ENCODE measurements around the gene MTERF1. TPM values are rescaled to one million over a fixed set of nuclear protein-coding genes. Genes with fewer than 3 reads are reported as not detected.

The MTERF1 gene, protein sequence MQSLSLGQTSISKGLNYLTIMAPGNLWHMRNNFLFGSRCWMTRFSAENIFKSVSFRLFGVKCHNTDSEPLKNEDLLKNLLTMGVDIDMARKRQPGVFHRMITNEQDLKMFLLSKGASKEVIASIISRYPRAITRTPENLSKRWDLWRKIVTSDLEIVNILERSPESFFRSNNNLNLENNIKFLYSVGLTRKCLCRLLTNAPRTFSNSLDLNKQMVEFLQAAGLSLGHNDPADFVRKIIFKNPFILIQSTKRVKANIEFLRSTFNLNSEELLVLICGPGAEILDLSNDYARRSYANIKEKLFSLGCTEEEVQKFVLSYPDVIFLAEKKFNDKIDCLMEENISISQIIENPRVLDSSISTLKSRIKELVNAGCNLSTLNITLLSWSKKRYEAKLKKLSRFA
- 10 to 100 TPM; 16.2 to 16.8 TPM for total RNA-seq

GRCh38 chr7:91880413-91881241, at the start of gene MTERF1:
Gene MTERF1, minus strand, starts transcription at chr7:91880702. Its CDS starts 619 bp downstream, at chr7:91880083.
- Mint-ChIP-seq H3K9me3 (ENCODE audit: insufficient read depth) (no peaks in the 10 kb centered on the region), H3K36me3 (ENCODE audit: low read depth) (peaks cover 26% of the 10 kb centered on the region), H3K27me3 (ENCODE audit: low read depth) (no peaks in the 10 kb centered on the region), H3K27ac (peak within 1 kb of the TSS; percentile 89), H3K4me1 (ENCODE audit: low read depth) (peaks cover 31% of the 10 kb centered on the region), H3K4me3 (peak within 1 kb of the TSS; percentile 83)
- peak; percentile 95 for DNase-seq
- ChIA-PET POLR2A (interaction anchor here (0.6 to 2.5 kb wide), 12 partner anchors 9 to 567 kb away, joined by 3 to 15 read pairs (median 3); partner anchors contain the start of genes AKAP9 and GATAD1), CTCF (interaction anchor here (0.6 to 2.7 kb wide), 37 partner anchors 8 to 801 kb away, joined by 3 to 39 read pairs (median 4); partner anchors contain the start of genes AKAP9, ANKIB1, CYP51A1 and GATAD1)
- ATAC-seq, result peak; percentile 98

GRCh38 chr7:91929463-91929862, 49.0 kb upstream of the MTERF1 start:
- H3K27me3 Mint-ChIP-seq (ENCODE audit: low read depth), result peaks cover 10% of the 10 kb centered on the region
- ATAC-seq (peak; percentile 53), DNase-seq (no peak)
- no peaks in the 10 kb centered on the region for H3K9me3 Mint-ChIP-seq (ENCODE audit: insufficient read depth)
- ChIA-PET POLR2A (no interaction called here), CTCF (no interaction called here)
- no peak overlapping the region for H3K27ac Mint-ChIP-seq
- H3K36me3 Mint-ChIP-seq (ENCODE audit: low read depth), result no peaks in the 10 kb centered on the region
- H3K4me1 Mint-ChIP-seq (ENCODE audit: low read depth), result peaks cover 5% of the 10 kb centered on the region
- no peak overlapping the region for H3K4me3 Mint-ChIP-seq

DNA sequence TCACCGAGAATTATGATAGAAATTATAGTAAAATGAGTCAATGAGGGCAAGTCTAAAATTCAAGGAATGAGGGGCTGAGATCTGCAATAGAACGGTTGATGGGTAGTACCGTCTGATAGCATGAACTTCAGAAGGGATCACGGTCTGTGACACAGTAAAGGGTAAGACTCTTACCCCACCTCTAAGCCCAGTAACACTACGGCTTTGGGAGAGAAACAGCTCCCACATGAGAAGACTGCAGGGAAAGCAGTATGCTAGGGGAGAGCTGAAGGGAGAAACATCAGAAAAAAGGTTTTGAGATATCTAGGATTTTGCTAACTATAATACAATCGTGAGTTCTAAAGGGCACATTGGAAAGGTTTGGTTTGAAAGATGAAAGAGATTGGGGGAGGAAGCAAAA, 47.4 kb upstream of the MTERF1 start:
- POLR2A ChIA-PET, result no interaction called here

GRCh38 chr7:91922857-91923256, 42.4 kb upstream of the MTERF1 start:
- no peaks in the 10 kb centered on the region for H3K4me1 Mint-ChIP-seq (ENCODE audit: low read depth)
- no peaks in the 10 kb centered on the region for H3K9me3 Mint-ChIP-seq (ENCODE audit: insufficient read depth)
- CTCF ChIA-PET, result no interaction called here
- DNase-seq (no peak), ATAC-seq (no peak)
- no peaks in the 10 kb centered on the region for H3K36me3 Mint-ChIP-seq (ENCODE audit: low read depth)
- H3K27ac Mint-ChIP-seq, result no peak overlapping the region
- peaks cover 13% of the 10 kb centered on the region for H3K27me3 Mint-ChIP-seq (ENCODE audit: low read depth)
- POLR2A ChIA-PET, result no interaction called here
- H3K4me3 Mint-ChIP-seq, result no peak overlapping the region

More for the DNA sequence above, 47.4 kb upstream of the MTERF1 start:
- DNase-seq (no peak), ATAC-seq (no peak)
- CTCF ChIA-PET, result interaction anchor here (1.5 kb wide), 1 partner anchor 12 kb away, joined by 4 read pairs; no protein-coding TSS in a partner anchor
- no peaks in the 10 kb centered on the region for H3K9me3 Mint-ChIP-seq (ENCODE audit: insufficient read depth)
- no peaks in the 10 kb centered on the region for H3K36me3 Mint-ChIP-seq (ENCODE audit: low read depth)
- H3K4me1 Mint-ChIP-seq (ENCODE audit: low read depth), result peaks cover 5% of the 10 kb centered on the region
- no peak overlapping the region for H3K4me3 Mint-ChIP-seq
- peaks cover 10% of the 10 kb centered on the region for H3K27me3 Mint-ChIP-seq (ENCODE audit: low read depth)
- no peak overlapping the region for H3K27ac Mint-ChIP-seq

DNA sequence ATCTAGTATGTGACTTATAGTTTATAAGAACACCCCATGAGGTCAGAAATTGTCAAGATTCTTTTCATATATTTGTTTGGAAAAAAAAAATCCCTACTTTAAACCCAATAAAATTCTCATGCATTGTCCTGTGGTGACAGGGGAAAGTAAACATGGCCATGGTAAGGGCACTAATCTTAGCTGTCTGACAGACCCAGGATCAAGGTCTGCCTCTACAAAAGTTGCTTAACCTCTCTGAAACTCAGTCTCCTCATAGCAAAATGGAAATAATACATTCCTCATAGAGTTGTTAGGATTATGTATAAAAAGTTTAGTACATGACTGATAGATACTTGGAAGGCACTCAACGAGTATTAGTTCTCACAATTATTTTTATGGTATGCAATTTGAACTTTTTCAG, 37.9 kb upstream of the MTERF1 start:
- ChIA-PET CTCF (no interaction called here), POLR2A (interaction anchor here (0.6 kb wide), 1 partner anchor 814 kb away, joined by 3 read pairs; no protein-coding TSS in a partner anchor)
- Mint-ChIP-seq H3K36me3 (ENCODE audit: low read depth) (no peaks in the 10 kb centered on the region), H3K27ac (no peak overlapping the region), H3K9me3 (ENCODE audit: insufficient read depth) (no peaks in the 10 kb centered on the region), H3K4me1 (ENCODE audit: low read depth) (peaks cover 18% of the 10 kb centered on the region), H3K4me3 (no peak overlapping the region), H3K27me3 (ENCODE audit: low read depth) (peaks cover 3% of the 10 kb centered on the region)
- no peak for ATAC-seq
- no peak for DNase-seq

- POLR2A ChIA-PET, result no interaction called here
- Mint-ChIP-seq H3K4me3 (no peak overlapping the region), H3K4me1 (ENCODE audit: low read depth) (peaks cover 18% of the 10 kb centered on the region), H3K27ac (no peak overlapping the region), H3K27me3 (ENCODE audit: low read depth) (peaks cover 3% of the 10 kb centered on the region), H3K9me3 (ENCODE audit: insufficient read depth) (no peaks in the 10 kb centered on the region), H3K36me3 (ENCODE audit: low read depth) (no peaks in the 10 kb centered on the region)
- DNase-seq (no peak), ATAC-seq (no peak)
- CTCF ChIA-PET, result no interaction called here
These were observed 35.5 kb upstream of the MTERF1 start for GRCh38 chr7:91916051-91916440.

- CTCF ChIA-PET, result interaction anchor here (1.0 to 1.1 kb wide), 2 partner anchors 18 to 122 kb away, joined by 3 read pairs; no protein-coding TSS in a partner anchor
- H3K9me3 Mint-ChIP-seq (ENCODE audit: insufficient read depth), result no peaks in the 10 kb centered on the region
- peaks cover 18% of the 10 kb centered on the region for H3K4me1 Mint-ChIP-seq (ENCODE audit: low read depth)
- POLR2A ChIA-PET, result interaction anchor here (1.1 kb wide), 1 partner anchor 25 kb away, joined by 6 read pairs; the partner anchor contains the start of gene AKAP9
- no peak overlapping the region for H3K4me3 Mint-ChIP-seq
- peaks cover 3% of the 10 kb centered on the region for H3K27me3 Mint-ChIP-seq (ENCODE audit: low read depth)
- DNase-seq (no peak), ATAC-seq (no peak)
- H3K36me3 Mint-ChIP-seq (ENCODE audit: low read depth), result no peaks in the 10 kb centered on the region
- no peak overlapping the region for H3K27ac Mint-ChIP-seq
These were observed 35.0 kb upstream of the MTERF1 start for GRCh38 chr7:91915401-91916050.

GRCh38 chr7:91913612-91914011, 33.1 kb upstream of the MTERF1 start:
- POLR2A ChIA-PET, result no interaction called here
- Mint-ChIP-seq H3K36me3 (ENCODE audit: low read depth) (no peaks in the 10 kb centered on the region), H3K27me3 (ENCODE audit: low read depth) (peaks cover 3% of the 10 kb centered on the region), H3K27ac (no peak overlapping the region), H3K4me1 (ENCODE audit: low read depth) (peaks cover 18% of the 10 kb centered on the region), H3K9me3 (ENCODE audit: insufficient read depth) (no peaks in the 10 kb centered on the region), H3K4me3 (no peak overlapping the region)
- DNase-seq (no peak), ATAC-seq (no peak)
- CTCF ChIA-PET, result interaction anchor here (1.4 to 3.1 kb wide), 2 partner anchors 28 to 33 kb away, joined by 3 to 15 read pairs; partner anchors contain the start of gene MTERF1

GRCh38 chr7:91912494-91912893, 32.0 kb upstream of the MTERF1 start:
- Mint-ChIP-seq H3K27me3 (ENCODE audit: low read depth) (peaks cover 1% of the 10 kb centered on the region), H3K4me1 (ENCODE audit: low read depth) (peaks cover 18% of the 10 kb centered on the region), H3K9me3 (ENCODE audit: insufficient read depth) (no peaks in the 10 kb centered on the region), H3K27ac (no peak overlapping the region), H3K4me3 (no peak overlapping the region), H3K36me3 (ENCODE audit: low read depth) (no peaks in the 10 kb centered on the region)
- ChIA-PET POLR2A (interaction anchor here (1.0 kb wide), 1 partner anchor 29 kb away, joined by 3 read pairs; no protein-coding TSS in a partner anchor), CTCF (interaction anchor here (1.3 to 3.1 kb wide), 3 partner anchors 28 to 32 kb away, joined by 3 to 15 read pairs (median 4); partner anchors contain the start of genes AKAP9 and MTERF1)
- ATAC-seq, result no peak
- no peak for DNase-seq

GRCh38 chr7:91911121-91911520, 30.6 kb upstream of the MTERF1 start:
- ATAC-seq, result no peak
- POLR2A ChIA-PET, result no interaction called here
- Mint-ChIP-seq H3K27ac (no peak overlapping the region), H3K9me3 (ENCODE audit: insufficient read depth) (no peaks in the 10 kb centered on the region), H3K4me3 (no peak overlapping the region), H3K36me3 (ENCODE audit: low read depth) (no peaks in the 10 kb centered on the region), H3K4me1 (ENCODE audit: low read depth) (peaks cover 13% of the 10 kb centered on the region), H3K27me3 (ENCODE audit: low read depth) (peaks cover 4% of the 10 kb centered on the region)
- DNase-seq, result no peak
- CTCF ChIA-PET, result interaction anchor here (3.1 kb wide), 1 partner anchor 30 kb away, joined by 15 read pairs; the partner anchor contains the start of gene MTERF1

DNA sequence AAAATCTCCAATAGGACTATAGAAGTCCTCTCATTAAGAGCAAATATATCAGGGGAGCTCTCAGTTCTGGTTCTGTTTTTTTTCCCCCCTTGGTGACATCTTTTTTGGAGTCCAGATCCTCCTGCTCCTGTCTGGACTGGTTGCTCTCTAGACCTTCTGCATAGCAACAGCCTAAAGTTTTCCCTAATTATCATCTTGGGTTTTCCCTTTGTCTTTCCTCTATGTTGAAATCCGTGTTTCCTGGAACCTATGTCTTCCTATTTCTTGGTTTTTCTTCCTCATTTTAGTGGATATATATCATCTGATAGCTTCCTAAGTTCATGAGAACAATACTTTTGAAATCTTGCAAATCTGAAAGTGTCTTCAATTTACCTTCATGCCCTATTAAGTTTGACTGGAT, 29.7 kb upstream of the MTERF1 start:
- H3K36me3 Mint-ChIP-seq (ENCODE audit: low read depth), result no peaks in the 10 kb centered on the region
- H3K9me3 Mint-ChIP-seq (ENCODE audit: insufficient read depth), result no peaks in the 10 kb centered on the region
- DNase-seq (no peak), ATAC-seq (no peak)
- H3K27me3 Mint-ChIP-seq (ENCODE audit: low read depth), result peaks cover 4% of the 10 kb centered on the region
- no peak overlapping the region for H3K27ac Mint-ChIP-seq
- H3K4me3 Mint-ChIP-seq, result no peak overlapping the region
- peaks cover 5% of the 10 kb centered on the region for H3K4me1 Mint-ChIP-seq (ENCODE audit: low read depth)
- CTCF ChIA-PET, result interaction anchor here (1.2 kb wide), 1 partner anchor 29 kb away, joined by 4 read pairs; the partner anchor contains the start of gene MTERF1
- POLR2A ChIA-PET, result no interaction called here
